AG10803 (cell line): ENCODE results near the gene RNF13.

Experiments
- DNase-seq: peaks from one replicate; pipeline ENCODE4 v3.0.0; 2010; ENCODE audit warnings: low read depth
- H3K4me3 ChIP-seq: 2 replicates; pipeline ENCODE4 v1.5.1; 2011; ENCODE audit warnings: mild to moderate bottlenecking, low read length, control low read depth
- TF ChIP-seq, protein P1 (sequence below): conservative IDR thresholded peaks from 2 replicates; pipeline ENCODE4 v1.5.1; 2011; ENCODE audit warnings: mild to moderate bottlenecking, low read length, control low read depth, inconsistent platforms

The RNF13 gene

DNA sequence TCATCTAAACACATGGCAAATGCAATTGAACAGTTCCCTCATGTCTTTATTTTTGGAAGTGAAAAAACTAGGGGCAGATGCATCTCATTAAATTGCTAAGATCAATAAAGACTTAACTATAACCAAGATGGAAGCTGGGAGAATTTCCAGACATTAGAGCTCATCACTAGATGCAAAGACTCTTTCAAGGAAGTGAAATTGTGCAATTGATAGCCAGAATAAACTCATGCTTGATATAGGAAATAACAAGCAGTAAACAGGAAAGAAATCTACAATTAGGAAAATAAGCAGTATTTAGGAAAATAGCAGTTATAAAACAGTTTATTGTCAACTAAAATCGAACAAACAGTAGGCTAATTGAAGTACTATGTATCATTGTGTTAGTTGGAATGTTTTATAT, 11.8 kb upstream of the RNF13 start:
- H3K4me3 ChIP-seq: no peak overlapping the region
- TF ChIP-seq, protein P1, sequence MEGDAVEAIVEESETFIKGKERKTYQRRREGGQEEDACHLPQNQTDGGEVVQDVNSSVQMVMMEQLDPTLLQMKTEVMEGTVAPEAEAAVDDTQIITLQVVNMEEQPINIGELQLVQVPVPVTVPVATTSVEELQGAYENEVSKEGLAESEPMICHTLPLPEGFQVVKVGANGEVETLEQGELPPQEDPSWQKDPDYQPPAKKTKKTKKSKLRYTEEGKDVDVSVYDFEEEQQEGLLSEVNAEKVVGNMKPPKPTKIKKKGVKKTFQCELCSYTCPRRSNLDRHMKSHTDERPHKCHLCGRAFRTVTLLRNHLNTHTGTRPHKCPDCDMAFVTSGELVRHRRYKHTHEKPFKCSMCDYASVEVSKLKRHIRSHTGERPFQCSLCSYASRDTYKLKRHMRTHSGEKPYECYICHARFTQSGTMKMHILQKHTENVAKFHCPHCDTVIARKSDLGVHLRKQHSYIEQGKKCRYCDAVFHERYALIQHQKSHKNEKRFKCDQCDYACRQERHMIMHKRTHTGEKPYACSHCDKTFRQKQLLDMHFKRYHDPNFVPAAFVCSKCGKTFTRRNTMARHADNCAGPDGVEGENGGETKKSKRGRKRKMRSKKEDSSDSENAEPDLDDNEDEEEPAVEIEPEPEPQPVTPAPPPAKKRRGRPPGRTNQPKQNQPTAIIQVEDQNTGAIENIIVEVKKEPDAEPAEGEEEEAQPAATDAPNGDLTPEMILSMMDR: no peak
- no peak for DNase-seq

DNA sequence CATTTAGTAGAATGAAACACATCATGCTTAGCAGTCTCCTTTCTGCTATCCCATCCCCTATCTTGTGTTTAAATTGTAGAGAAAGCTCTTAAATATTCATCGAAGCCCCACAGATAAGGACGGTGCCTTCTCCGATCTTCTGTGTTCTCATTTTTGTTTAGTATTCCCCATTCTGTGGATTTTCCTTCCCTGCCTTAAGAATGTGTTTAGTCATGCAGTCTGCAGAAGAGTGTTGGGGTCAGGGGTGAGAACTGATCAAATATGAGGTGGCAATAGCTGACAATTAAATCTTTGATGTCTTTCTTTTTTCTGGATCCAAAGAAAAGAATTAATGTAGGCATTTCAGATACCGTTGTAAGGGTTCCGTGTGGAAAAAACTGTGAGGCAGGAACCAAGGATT, 11.4 kb upstream of the RNF13 start:
- TF ChIP-seq, protein P1: no peak
- no peak for DNase-seq
- no peak overlapping the region for H3K4me3 ChIP-seq

DNA sequence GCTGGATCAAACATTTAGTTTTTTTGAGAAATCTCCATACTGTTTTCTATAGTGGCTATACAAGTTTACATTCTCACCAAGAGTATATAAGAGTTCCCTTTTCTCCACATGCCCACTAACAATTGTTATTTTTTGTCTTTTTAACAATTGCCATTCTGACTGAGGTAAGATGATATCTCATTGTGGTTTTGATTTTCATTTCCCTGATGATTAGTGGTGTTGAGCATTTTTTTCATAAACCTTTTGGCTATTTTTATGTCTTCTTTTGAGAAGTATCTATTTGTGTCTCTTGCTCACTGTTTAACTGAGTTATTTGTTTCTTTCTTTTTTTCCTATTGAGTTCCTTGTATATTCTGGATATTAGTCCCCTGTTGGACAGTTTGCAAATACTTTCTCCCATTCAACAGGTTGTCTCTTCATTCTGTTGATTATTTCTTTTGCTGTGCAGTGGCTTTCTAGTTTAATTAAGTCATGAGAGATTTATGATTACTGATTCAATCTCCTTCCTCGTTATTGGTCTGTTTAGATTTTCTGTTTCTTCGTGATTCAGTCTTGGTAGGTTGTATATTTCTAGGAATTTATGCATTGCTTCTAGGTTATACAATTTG, 6.7 kb upstream of the RNF13 start:
- no peak overlapping the region for H3K4me3 ChIP-seq

DNA sequence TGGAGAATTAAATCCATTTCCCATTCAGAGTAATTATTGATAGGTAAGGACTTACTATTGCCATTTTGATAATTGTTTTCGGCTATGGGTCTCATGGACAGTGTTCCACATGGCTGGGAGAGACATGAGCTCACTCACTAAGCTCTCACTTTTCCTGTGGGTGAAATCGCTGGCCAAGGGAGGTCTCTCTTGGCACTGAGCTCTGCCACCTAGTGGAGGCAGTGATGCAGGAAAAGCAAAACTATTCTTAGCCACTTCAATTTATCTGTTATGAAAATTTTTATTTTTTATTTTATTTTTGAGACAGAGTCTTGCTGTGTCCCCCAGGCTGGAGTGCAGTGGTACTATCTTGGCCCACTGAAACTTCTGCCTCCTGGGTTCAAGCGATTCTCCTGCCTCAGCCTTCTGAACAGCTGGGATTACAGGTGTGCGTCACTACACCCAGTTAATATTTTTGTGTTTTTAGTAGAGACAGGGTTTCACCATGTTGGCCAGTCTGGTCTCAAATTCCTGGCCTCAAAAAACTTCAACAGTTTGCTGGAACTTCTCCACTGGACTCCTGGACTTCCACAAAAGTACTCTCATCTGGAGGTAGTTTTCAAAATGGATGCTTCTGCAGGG, 4.7 kb upstream of the RNF13 start:
- DNase-seq: peak; percentile 81
- H3K4me3 ChIP-seq: no peak overlapping the region
- TF ChIP-seq, protein P1: peak; percentile 91

More for the DNA sequence above, 6.7 kb upstream of the RNF13 start:
- DNase-seq: no peak
- TF ChIP-seq, protein P1: no peak

DNA sequence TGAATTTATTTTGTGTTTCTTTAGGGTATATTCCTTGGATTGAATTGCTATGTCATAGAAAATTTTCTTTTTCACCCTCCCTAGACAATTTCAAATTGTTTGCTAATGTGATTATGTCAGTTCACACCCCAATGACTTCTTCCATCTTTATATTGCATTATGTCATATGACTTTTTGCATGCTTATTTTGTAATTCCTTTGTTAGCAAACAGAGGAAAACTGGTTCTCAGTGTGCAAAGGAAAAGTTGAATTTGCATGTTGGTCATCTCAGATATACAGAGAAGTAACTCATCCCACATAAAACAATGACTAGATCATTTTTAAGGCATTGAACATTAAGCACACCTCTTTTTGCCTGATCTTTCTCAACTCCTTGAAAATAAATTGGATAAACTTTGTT, 3.3 kb upstream of the RNF13 start:
- no peak for DNase-seq
- TF ChIP-seq, protein P1: no peak

DNA sequence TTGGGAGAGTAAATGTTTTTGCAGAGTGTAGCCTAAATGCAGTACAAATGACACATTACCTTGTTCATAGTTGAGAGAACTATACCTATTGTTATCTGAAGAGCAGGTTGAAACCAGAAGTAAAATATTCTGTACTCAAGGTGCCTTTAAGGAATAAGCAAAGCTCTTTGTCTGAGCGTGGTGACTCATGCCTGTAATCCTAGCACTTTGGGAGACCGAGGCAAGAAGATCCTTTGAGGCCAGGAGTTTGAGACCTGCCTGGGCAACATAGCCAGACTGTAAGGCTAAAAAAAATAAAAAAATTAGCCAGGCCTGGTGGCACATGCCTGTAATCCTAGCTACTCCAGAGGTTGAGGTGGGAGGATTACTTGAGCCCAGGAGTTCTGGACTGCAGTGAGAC, 2.2 kb upstream of the RNF13 start:
- H3K4me3 ChIP-seq: no peak overlapping the region
- no peak for DNase-seq
- TF ChIP-seq, protein P1: no peak

More for the DNA sequence above, 3.3 kb upstream of the RNF13 start:
- no peak overlapping the region for H3K4me3 ChIP-seq

DNA sequence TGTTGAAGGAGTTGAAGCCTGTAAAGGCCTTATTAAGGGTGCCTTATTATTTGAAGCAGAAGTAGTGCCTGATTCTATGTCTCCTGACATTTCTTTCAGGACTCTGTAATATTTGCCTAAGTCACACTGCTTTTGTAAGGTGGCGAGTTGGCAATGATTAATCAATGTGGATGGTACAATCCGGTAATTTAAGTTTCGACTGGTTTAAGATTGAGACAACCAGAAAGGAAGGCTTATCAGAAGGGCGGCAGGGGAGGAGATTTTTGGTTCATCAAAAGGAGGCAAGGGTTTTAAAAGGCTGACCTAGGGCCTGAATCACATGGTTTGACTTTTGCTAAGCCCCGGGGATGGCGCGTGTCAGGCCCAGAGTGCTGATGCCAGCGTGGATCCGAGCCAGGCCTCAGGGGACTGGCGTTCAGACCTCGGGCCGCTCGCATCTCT, 830 bp upstream of the RNF13 start:
- no peak for DNase-seq
- H3K4me3 ChIP-seq: peak overlapping the region; percentile 83
- TF ChIP-seq, protein P1: no peak
